ENCODE results near the gene SLC13A1.
"Not testable (repeated sequence)": the region's sequence is repeated elsewhere in the genome, so short reads cannot be mapped to it uniquely, and the experiment has no call there.

SLC13A1 gene

DNA sequence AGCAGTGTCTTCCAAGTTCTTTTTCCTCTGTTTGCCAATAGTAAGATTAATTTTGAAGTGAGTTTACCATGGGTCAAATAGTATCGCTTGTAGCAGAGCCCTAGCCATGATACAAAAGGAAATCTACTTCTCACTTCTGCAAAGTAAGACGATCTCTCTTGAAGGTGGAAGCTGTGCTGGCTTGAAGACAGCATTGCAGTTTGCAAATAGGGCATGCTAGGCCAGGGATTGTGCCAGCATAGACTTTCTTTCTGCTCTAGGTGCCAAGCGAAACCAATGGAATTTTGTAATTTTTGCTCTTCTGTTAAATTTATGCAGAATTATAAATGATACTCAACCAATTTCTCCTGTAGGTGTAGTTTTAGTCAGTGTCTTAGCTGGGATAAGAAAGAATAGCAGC lies 74.5 kb downstream of the SLC13A1 start:
- DNase-seq = no peak

GRCh38 chr7:123122916-123123315 lies 76.9 kb downstream of the SLC13A1 start:
- no peak for DNase-seq

DNA sequence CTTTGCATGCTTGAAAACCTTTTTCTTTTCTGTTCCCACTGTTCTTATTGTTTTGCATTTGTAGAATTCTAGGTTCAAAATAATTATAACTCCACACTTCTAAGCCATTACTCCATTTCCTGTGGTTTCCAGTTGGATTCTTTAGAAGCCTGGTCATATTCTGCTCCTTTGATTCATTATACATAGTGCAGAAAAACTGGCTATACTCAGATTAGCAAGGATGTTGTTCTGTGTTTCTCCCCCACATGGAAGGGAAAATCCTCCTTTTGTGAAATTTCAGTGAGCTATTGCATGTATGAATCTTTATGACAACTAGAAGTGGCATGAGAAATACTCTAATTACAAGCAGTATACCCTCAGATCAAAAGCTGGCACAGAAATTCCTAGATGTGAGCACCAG lies 79.5 kb downstream of the SLC13A1 start:
- no peak for DNase-seq

DNA sequence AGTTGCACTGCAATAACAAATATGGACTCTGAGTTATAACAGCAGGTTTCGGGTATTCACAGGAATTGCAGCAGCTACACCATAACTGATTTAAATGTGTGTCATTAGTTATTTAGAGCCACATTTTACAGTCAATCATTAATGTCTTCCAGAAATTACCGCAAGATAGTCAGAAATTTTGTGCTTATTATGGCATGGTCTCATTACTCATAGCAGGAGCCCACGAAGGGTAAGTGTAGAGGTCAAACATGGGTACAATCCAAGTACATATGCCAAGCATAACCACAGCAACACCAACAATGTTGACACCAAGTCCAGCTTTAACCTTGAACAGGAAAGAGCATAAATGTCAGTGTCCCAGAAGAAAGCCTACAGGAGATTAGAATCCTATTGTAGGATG lies 84.4 kb downstream of the SLC13A1 start:
- no peak for DNase-seq

GRCh38 chr7:123114288-123114687 lies 85.5 kb downstream of the SLC13A1 start:
- DNase-seq = no peak

GRCh38 chr7:123112833-123113232 lies 86.9 kb downstream of the SLC13A1 start:
- DNase-seq = no peak

- no peak for DNase-seq
These were observed 100.1 kb downstream of the SLC13A1 start for GRCh38 chr7:123099712-123100111.

GRCh38 chr7:123096976-123097375 lies 102.8 kb downstream of the SLC13A1 start:
- DNase-seq = no peak

DNA sequence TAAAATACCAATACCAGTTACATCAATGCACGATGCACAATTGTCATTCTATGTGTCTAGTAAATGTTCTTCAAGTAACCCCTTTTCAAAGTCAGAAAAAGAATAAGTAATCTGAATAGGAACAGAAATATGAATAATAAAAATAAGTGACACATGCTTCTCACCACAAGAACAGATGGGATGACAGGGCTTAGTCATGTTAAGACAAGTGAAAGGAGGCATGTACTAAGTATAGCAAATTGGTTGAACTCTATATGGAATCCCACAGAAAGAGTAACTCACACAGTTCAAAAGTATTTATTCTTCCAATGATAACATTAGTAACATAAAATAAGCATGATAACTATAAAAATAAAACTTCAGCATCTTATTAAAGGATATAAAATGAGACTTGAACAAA lies 103.3 kb downstream of the SLC13A1 start:
- no peak for DNase-seq

DNA sequence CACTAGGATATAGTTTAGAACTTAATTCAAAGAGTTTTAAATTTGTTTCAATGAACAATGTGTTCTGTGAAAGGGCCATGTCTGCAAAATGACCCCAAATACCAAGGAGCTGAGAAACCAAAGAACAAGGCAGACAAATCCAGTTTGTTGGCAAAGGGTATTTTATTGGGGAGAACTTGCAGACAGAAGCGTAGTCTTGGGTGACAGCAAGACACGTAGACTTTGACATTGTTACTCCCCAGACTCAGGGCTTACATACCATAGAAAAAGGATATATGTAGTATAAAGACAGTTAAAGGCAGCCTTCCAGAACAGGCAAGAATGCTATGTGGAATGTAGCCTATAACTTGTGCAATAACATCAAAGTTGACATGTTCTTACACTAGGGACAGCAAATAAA lies 109.3 kb downstream of the SLC13A1 start:
- no peak for DNase-seq

DNA sequence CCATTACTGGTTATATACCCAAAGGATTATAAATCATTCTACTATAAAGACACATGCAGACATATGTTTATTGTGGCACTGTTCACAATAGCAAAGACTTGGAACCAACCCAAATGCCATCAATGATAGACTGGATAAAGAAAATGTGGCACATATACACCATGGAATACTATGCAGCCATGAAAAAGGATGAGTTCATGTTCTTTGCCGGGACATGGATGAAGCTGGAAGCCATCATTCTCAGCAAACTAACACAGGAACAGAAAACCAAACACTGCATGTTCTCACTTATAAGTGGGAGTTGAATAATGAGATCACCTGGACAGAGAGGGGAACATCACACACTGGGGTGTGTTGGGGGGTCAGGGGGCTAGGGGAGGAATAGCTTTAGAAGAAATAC lies 112.9 kb downstream of the SLC13A1 start:
- DNase-seq = not testable (repeated sequence)

DNA sequence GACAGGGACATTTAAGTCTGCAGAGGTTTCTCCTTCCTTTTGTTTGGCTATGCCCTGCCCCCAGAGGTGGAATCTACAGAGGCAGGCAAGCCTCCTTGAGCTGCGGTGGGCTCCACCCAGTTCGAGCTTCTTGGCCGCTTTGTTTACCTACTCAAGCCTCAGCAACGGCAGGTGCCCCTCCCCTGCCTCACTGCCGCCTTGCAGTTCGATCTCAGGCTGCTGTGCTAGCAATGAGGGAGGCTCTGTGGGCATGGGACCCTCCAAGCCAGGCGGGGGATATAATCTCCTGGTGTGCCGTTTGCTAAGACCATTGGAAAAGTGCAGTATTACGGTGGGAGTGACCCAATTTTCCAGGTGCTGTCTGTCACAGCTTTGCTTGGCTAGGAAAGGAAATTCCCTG lies 114.9 kb downstream of the SLC13A1 start:
- not testable (repeated sequence) for DNase-seq

GRCh38 chr7:123079021-123079420 lies 120.7 kb downstream of the SLC13A1 start:
- DNase-seq = no peak

DNA sequence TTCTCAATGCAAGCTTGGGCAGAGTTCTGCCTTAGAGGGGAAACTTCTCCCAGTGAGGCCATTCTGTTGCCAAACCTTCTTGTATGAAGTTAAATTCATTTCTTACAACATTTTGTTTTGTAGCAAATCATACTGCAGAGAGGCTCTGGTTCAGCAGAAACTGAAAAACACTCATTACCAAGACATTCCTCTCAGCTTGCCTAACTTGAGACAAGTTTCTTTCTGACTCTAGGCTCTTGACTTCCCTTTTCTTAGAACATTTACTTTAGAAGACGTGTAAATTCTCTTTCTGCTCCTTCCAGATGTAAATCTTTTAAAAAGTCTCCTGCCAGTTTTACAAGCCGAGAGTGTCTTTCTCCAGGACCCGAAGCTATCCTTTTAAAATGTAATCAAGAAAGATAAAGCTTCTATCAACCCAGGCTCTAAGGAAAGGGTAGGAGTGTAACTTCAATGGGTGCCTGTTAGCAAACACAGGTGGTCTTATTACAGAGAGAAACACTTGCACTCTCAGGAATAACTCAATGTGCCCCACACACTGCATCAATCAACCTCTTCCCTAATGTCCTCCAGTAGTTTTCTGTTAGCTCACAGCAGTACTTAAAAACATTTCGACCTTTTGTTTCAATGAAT lies 123.8 kb downstream of the SLC13A1 start:
- DNase-seq = no peak

DNA sequence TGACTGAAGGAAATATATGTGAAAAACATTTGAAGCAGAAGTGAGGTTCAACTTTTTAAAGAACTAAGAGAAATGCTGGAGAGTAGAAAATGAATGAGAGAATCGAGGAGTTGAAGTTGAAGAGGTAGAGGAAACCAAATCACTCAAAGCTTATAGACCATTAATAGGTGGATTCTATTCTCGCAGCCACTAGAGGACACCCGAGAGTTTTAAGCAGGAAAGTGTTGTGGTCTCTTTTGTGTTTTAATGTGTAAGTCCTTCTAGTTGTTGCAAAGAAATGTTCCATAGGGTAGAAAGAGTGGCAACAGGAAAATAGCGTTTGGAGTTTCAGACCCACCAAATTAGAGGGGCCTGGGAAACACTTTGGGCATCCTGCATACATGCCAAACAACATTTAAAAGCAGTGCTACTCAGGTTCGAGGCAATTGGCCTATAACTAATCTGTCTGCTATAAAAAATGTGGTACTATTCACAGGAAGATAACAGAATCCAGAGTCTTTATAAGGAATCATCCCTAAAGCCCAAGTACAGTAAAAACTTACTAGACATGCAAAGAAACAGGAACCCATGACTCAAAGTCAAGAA lies 129.0 kb downstream of the SLC13A1 start:
- no peak for DNase-seq

GRCh38 chr7:123067814-123068213 lies 132.0 kb downstream of the SLC13A1 start:
- no peak for DNase-seq

Data from suppressor macrophage treated with lipopolysaccharide for 1 hour (primary cell).